Amygdala (tissue), 56 donors: Measurements from ENCODE around the gene LMO2.

Source experiments
- DNase-seq, 56 donors: peaks; one replicate each; lab custom pipeline; 2025; lab: John Stamatoyannopoulos, UW

LMO2 gene

DNA sequence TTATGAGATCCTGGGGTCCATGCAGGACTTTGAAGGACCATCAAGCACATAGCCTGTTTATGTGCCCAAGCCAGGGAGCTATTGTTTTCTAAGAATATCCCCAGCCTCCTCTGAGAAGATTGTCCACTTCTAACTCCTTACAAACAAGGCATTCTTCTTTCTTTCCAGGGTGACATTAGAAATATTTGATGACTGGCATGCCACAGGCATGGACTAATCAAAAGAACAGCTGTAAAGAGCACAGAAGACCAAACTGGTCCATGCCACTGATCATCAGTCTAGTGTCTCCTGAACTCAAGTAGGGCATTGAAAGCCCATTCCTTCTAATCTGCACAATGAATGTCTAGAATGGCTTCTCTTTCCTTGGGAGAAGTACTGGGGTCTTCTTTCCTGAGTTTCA is 24.9 kb upstream of the LMO2 start:
- no peak for DNase-seq

DNA sequence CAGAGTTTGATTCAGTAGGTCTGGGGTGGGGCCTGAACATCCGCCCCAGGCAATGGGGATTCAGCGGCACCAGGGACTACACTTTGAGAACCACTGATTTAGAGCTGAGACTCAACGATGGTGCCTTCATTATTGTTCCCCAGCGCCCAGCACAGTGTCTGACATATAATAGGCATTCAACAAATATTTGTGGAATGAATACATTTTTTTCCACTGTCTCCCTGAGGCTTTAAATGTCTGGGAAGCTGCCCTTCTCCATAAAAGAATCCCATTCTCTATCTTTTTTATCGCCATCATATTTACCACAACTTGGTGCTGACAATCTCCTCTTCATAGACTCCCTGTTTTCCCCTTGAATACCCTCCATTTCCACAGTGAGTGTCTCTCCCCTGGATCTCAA is 23.6 kb upstream of the LMO2 start:
- DNase-seq: no peak

DNA sequence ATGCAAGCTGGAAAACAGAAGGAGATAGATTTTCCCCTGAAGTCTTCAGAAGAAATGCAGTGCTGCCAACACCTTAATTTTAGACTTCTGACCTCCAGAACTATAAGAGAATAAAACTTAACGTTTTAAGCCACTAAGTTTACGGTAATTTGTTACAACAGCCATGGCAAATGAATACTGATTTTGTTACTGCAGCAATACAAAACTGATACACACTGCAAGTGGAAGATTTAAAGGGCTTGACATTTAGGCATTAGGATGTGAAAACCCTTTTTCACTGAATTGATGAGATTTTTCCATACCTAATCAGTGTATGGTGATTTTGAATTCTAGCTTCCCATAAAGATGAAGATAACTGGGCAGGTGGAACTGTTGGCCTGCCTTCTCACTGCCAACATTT is 22.1 kb upstream of the LMO2 start:
- DNase-seq: no peak

DNA sequence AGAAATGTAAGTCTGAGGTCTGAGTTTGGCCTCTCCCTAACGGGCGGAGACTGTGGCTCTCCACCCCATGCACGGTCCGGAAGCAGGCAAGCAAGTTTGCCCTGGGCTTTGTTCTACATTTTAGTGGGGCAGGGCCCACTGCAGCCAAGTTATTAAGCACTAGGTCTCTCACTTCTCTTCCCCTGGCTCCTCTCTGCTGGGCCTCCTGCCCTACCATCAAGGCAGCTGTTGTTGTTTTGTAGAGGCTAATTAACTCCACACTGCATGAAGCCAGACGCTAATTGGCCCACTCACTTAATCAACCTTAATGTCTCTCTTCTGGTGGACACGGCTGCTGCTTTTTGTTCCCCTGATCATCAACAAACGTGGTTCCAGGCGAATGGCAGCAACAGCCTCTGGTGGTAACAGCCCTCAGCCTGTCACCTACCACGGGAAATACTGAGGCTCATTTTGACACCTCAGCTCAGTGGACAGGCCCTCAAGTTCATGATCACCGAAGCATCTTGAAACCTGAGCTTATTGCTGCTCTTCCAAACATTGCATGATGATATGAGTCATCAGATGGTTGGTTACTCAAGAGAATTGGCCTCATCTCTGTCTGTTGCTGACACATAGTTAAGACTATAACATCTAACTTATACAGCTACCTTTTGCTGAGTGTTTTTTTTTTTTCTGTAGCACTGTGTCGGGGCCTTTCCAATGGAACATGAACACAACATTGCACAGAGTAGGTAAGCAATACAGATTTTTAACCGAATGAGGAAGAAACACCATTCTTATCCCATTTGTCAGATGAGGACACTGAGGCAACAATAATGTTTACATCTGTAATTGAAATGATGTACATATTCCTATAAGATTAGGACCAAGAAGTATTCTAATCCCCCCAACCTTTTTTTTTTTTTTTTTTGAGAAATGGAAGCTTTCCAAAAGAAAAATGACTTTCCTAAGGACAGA is 20.8 kb upstream of the LMO2 start:
- DNase-seq: no peak

DNA sequence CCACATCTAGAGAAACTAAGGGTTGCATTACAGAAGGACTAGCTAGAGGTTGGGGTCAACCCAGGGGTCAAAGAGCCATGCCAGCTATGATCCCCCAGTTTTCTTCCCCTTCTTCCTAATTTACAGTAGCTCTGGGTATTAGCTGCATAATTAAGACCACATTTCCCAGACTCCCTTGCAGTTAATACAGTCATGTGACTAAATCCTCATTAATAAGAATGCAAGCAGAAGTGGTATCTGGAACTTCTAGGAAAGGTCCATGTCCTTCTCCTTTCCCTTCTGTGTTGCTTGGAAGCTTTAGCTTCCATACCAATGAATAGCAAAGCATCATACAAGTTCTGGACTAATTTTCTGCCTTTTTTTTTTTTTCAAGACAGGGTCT is 19.1 kb upstream of the LMO2 start:
- DNase-seq: no peak

DNA sequence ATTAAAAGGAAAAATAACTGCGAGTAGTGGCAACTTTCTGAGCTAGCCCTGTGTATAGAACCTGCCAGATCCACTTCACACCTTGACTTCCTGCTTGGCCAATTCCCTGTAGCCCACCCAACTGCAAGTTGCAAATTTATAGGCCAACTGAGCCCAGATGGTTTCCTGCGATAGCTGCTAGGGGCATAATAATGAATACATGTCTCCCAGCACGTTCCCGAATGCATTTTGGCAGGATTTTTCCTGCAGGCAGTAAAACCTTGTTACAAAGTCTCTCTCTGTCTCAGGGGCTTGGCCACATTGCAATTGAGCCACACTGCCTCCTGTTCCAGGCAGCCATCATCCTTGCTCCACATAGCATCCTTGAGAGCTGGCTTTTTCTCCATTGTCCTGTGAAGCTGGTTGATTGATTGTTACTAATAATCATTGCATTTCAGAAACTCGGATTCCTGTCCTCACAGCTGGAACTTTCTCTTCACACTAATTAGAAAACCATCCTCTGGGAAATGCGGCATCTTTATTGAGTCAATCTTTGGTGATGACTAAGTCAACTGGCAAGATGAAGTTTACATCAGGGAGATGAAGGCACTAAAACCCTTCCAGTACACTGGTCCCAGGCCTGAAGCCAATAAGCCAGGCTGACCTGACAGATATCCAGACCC is 18.6 kb upstream of the LMO2 start:
- no peak for DNase-seq

DNA sequence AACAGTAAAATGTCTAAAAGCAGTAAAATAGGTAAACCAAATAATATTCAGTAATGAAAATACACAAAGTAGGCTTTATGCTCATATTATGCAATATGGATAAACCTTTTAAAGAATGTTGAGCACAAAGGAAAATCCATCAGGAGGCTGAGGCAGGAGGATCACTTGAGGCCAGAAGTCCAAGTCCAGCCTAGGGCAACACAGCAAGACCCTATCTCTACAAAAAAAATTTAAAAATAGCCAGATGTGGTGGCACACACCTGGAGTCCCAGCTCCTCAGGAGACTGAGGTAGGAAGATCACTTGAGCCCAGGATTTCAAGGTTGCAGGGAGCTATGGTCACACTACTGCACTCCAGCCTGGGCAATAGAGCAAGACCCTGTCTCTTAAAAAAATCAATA is 17.7 kb upstream of the LMO2 start:
- no peak for DNase-seq

- DNase-seq: no peak
Measured at GRCh38 chr11:33909150-33909549, 17.3 kb upstream of the LMO2 start.

GRCh38 chr11:33907421-33907820 is 15.5 kb upstream of the LMO2 start:
- no peak for DNase-seq

DNA sequence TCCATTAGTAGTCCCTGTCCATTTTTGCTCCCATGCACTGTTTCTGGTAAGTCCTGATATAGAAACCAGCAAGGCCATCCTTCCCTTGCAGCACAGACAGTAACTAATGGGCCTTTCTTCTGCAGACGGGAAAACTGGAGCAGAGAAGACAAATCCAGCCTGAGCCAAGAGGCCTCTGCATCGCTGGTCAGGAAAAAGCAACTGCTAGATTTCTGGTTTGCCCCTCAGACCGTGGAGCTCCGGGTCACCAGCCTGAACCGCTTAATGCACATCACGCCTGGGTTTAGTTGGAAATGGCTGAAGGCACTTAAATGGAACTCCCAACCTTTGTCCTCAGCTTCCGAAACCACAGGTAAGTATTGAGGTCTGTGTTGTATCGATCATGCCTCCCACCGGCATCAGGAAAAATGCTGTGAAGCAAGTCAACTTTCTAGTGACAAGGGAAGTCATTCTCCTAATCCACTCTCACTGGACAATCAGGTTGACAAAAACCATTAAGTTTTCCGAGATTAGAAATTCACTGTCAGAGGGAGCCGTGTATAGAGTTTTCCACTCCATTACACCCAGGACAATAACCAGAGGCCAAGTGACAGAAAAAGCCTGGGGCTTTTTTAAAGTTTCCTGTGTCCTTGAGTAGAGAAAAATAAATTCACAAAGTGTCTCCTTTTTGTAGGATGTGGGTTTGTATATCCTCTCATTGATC is 14.8 kb upstream of the LMO2 start:
- DNase-seq: no peak

- no peak for DNase-seq
Measured at GRCh38 chr11:33904102-33904501, 12.2 kb upstream of the LMO2 start.

DNA sequence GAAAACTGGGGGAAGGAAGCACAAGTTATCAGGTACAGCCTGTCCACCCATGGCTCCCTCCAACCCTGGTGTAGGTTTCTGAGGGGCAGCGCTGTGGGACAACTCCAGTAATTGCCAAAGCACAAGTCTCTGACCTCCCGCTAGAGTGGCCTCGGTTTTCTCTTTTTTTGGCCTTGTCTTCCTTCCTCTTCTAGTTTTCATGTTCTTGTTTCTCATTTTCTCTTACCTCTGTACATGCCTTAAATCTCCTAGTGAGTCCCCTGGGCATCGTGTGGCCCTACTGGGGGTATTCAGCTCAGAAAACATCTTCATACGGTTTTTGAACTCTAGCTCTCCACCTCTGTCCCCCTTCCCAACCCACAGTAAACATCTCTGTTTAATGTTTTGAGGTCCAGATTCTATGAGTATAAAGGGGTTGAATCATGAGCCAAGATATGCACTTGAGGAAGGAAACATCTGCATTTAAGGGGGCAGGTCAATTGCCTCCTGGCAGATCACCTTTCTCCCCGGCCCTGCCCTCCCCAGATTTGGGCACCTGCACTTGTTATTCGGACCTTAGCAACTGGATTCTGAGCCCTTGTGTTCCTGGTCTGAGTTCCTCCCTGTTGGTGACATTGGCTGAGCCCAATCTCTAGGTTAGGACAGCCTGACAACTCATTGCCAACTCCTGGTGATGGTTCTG is 8.4 kb upstream of the LMO2 start:
- DNase-seq: no peak

DNA sequence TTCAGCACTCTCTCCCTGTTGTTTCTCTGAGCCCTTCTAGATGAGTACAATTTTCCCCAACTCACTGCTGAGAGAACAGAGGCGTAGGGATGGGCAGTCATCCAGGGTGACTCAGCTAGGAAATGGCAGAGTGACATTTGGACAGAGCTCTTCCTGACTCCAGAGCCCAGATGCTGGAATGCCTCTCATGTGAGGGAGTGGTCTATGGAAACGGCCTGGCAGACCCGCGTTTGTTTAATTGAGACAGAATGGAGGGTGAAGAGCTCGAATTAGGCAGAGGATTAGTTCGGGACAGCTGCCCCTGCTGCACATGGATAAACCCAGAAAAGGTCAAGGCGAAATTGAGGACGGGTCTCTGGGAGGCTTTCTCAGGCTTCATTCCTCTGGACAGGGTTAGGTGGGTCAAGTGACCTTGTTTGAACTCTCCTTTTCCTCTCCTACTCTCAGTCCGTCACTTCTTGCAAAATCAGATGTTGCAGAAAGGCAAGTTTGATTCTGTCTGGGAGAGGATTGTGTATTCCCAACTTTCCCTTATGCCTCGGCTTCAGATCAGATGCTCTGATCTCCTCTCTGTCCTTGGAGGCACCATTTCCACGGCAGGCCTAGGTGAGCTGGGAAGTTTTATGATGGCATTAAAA is 7.6 kb upstream of the LMO2 start:
- DNase-seq: peak in 23 of 56 donors; percentile 5 to 64 (median 22)

GRCh38 chr11:33898957-33899356 is 7.1 kb upstream of the LMO2 start:
- no peak for DNase-seq

GRCh38 chr11:33897761-33898375 is 6.0 kb upstream of the LMO2 start:
- DNase-seq: no peak

GRCh38 chr11:33896911-33897310 is 5.0 kb upstream of the LMO2 start:
- DNase-seq: no peak

DNA sequence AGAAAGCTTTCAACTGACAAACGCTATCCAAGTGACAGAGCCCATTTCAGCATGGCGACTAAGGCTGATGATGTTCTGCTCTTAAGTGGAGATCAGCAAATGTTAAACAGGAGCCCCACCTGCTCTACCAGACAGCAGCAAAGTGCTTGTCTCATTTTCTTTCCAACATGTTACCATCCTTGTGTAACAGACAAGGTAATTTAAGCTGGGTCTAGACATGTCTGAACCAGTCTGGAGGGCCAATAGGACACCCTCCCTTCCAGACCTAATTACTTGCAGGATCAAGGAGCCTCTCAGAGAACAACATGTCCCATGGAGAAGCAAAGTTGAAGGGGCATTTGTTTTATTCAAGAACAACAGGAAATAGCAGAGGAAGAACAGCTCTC is 3.9 kb upstream of the LMO2 start:
- DNase-seq: no peak

GRCh38 chr11:33894398-33894746 is 2.5 kb upstream of the LMO2 start:
- DNase-seq: no peak

- DNase-seq: peak in 3 of 56 donors; percentile 9 to 26 (median 18)
Measured at GRCh38 chr11:33893711-33894397, 2.0 kb upstream of the LMO2 start.
